ENCODE results near the gene CLEC4D.

DNA sequence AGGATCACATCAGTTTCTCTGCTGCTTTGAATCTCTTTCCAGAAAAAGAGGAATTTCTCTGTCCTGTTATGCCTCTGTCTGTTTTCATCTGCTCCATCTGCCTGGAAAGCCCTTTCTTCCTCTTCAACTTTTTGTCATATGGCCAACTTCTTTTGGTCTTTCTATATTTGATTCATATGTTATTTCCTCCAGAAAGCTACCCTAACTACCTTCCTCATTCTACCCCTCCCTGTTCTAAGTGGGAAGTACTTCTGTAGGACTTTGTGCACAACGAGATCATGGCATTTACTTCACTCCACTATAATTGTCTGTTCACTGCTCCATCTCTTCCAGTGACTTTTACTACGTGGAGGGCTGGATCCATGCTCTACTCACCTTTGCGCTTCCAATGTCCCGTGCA, 5.9 kb downstream of the CLEC4D start:
- TF ChIP-seq, protein P1, sequence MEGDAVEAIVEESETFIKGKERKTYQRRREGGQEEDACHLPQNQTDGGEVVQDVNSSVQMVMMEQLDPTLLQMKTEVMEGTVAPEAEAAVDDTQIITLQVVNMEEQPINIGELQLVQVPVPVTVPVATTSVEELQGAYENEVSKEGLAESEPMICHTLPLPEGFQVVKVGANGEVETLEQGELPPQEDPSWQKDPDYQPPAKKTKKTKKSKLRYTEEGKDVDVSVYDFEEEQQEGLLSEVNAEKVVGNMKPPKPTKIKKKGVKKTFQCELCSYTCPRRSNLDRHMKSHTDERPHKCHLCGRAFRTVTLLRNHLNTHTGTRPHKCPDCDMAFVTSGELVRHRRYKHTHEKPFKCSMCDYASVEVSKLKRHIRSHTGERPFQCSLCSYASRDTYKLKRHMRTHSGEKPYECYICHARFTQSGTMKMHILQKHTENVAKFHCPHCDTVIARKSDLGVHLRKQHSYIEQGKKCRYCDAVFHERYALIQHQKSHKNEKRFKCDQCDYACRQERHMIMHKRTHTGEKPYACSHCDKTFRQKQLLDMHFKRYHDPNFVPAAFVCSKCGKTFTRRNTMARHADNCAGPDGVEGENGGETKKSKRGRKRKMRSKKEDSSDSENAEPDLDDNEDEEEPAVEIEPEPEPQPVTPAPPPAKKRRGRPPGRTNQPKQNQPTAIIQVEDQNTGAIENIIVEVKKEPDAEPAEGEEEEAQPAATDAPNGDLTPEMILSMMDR (IDR thresholded peaks at IDR 0.05; ENCODE audit: low read depth, low read length, missing input control) = no peak
- TF ChIP-seq, protein P2, sequence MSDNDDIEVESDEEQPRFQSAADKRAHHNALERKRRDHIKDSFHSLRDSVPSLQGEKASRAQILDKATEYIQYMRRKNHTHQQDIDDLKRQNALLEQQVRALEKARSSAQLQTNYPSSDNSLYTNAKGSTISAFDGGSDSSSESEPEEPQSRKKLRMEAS (IDR thresholded peaks at IDR 0.05) = no peak
- TF ChIP-seq JUND (IDR thresholded peaks at IDR 0.05) (no peak), TAF1 (conservative IDR thresholded peaks at IDR 0.05) (no peak), NR2F2 (IDR thresholded peaks at IDR 0.05) (no peak), GABPA (IDR thresholded peaks at IDR 0.05 in 1 of 2, conservative IDR thresholded peaks at IDR 0.05 in 1 of 2) (no peak)
- TF ChIP-seq, protein P3, sequence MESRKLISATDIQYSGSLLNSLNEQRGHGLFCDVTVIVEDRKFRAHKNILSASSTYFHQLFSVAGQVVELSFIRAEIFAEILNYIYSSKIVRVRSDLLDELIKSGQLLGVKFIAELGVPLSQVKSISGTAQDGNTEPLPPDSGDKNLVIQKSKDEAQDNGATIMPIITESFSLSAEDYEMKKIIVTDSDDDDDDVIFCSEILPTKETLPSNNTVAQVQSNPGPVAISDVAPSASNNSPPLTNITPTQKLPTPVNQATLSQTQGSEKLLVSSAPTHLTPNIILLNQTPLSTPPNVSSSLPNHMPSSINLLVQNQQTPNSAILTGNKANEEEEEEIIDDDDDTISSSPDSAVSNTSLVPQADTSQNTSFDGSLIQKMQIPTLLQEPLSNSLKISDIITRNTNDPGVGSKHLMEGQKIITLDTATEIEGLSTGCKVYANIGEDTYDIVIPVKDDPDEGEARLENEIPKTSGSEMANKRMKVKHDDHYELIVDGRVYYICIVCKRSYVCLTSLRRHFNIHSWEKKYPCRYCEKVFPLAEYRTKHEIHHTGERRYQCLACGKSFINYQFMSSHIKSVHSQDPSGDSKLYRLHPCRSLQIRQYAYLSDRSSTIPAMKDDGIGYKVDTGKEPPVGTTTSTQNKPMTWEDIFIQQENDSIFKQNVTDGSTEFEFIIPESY (IDR thresholded peaks at IDR 0.05) = no peak
- TF ChIP-seq, protein P4, sequence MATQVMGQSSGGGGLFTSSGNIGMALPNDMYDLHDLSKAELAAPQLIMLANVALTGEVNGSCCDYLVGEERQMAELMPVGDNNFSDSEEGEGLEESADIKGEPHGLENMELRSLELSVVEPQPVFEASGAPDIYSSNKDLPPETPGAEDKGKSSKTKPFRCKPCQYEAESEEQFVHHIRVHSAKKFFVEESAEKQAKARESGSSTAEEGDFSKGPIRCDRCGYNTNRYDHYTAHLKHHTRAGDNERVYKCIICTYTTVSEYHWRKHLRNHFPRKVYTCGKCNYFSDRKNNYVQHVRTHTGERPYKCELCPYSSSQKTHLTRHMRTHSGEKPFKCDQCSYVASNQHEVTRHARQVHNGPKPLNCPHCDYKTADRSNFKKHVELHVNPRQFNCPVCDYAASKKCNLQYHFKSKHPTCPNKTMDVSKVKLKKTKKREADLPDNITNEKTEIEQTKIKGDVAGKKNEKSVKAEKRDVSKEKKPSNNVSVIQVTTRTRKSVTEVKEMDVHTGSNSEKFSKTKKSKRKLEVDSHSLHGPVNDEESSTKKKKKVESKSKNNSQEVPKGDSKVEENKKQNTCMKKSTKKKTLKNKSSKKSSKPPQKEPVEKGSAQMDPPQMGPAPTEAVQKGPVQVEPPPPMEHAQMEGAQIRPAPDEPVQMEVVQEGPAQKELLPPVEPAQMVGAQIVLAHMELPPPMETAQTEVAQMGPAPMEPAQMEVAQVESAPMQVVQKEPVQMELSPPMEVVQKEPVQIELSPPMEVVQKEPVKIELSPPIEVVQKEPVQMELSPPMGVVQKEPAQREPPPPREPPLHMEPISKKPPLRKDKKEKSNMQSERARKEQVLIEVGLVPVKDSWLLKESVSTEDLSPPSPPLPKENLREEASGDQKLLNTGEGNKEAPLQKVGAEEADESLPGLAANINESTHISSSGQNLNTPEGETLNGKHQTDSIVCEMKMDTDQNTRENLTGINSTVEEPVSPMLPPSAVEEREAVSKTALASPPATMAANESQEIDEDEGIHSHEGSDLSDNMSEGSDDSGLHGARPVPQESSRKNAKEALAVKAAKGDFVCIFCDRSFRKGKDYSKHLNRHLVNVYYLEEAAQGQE (IDR thresholded peaks at IDR 0.05) = no peak
